Measurements from ENCODE around the gene DCAF8.

Gene DCAF8

GRCh38 chr1:160224606-160225005 is 37.7 kb downstream of the DCAF8 start:
- no peak for DNase-seq

- DNase-seq = no peak
Observed at GRCh38 chr1:160222546-160222945, 39.8 kb downstream of the DCAF8 start.

- DNase-seq = no peak
Observed at GRCh38 chr1:160221089-160221488, 41.3 kb downstream of the DCAF8 start.

GRCh38 chr1:160220301-160220700 is 42.0 kb downstream of the DCAF8 start:
- no peak for DNase-seq

- DNase-seq = no peak
Observed at GRCh38 chr1:160219062-160219929, 43.1 kb downstream of the DCAF8 start.

- no peak for DNase-seq
Observed at GRCh38 chr1:160217481-160218051, 44.8 kb downstream of the DCAF8 start.

GRCh38 chr1:160216301-160216700 is 46.0 kb downstream of the DCAF8 start:
- no peak for DNase-seq

- DNase-seq = no peak
Observed at GRCh38 chr1:160214481-160215140, 47.7 kb downstream of the DCAF8 start.

GRCh38 chr1:160211046-160211790 is 51.1 kb downstream of the DCAF8 start:
- DNase-seq = no peak

- no peak for DNase-seq
Observed at GRCh38 chr1:160210561-160210960, 51.8 kb downstream of the DCAF8 start.

- DNase-seq = no peak
Observed at GRCh38 chr1:160209321-160210046, 52.9 kb downstream of the DCAF8 start.

- DNase-seq = no peak
Observed at GRCh38 chr1:160208557-160209320, 53.6 kb downstream of the DCAF8 start.

GRCh38 chr1:160207771-160208556 is 54.4 kb downstream of the DCAF8 start:
- DNase-seq = no peak

GRCh38 chr1:160207118-160207650 is 55.2 kb downstream of the DCAF8 start:
- no peak for DNase-seq

GRCh38 chr1:160206421-160207117 is 55.8 kb downstream of the DCAF8 start:
- DNase-seq = no peak

- DNase-seq = peak; percentile 48 to 78
Observed at GRCh38 chr1:160206036-160206389, 56.3 kb downstream of the DCAF8 start.

GRCh38 chr1:160205242-160206035 is 56.9 kb downstream of the DCAF8 start, which contains the start of gene PEA15:
TSS of gene PEA15 (plus strand) at chr1:160205384. CDS start at chr1:160211545, 6,161 bp downstream.
- DNase-seq = peak; percentile 69 to 76

- DNase-seq = no peak
Observed at GRCh38 chr1:160204526-160205241, 57.7 kb downstream of the DCAF8 start.
